ENCODE results near the gene SLC39A11.

The SLC39A11 gene

DNA sequence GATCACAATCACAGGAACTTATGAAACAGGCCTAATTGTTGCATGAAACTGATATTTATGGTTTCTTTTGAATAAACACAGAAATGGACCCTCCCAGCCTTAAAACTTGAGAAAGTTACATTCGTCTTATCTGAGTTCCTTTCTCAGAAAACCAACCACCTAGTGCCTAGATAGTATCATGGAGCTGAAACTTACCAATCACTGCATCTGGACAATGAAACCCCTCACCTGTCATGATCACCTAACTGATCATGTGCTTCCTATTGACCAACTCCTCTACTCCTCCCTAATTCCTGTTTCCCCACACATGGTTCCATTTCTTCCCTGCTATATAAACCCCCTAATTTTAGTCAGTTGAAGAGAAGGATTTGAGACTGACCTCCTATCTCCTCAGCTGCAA, 216.1 kb downstream of the SLC39A11 start:
- no peak for ATAC-seq
- TF ChIP-seq, protein P1, sequence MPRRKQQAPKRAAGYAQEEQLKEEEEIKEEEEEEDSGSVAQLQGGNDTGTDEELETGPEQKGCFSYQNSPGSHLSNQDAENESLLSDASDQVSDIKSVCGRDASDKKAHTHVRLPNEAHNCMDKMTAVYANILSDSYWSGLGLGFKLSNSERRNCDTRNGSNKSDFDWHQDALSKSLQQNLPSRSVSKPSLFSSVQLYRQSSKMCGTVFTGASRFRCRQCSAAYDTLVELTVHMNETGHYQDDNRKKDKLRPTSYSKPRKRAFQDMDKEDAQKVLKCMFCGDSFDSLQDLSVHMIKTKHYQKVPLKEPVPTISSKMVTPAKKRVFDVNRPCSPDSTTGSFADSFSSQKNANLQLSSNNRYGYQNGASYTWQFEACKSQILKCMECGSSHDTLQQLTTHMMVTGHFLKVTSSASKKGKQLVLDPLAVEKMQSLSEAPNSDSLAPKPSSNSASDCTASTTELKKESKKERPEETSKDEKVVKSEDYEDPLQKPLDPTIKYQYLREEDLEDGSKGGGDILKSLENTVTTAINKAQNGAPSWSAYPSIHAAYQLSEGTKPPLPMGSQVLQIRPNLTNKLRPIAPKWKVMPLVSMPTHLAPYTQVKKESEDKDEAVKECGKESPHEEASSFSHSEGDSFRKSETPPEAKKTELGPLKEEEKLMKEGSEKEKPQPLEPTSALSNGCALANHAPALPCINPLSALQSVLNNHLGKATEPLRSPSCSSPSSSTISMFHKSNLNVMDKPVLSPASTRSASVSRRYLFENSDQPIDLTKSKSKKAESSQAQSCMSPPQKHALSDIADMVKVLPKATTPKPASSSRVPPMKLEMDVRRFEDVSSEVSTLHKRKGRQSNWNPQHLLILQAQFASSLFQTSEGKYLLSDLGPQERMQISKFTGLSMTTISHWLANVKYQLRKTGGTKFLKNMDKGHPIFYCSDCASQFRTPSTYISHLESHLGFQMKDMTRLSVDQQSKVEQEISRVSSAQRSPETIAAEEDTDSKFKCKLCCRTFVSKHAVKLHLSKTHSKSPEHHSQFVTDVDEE (CRISPR knock-in tag; IDR thresholded peaks at IDR 0.05): no peak
- no peak for TF ChIP-seq RARB (CRISPR knock-in tag; IDR thresholded peaks at IDR 0.05)

DNA sequence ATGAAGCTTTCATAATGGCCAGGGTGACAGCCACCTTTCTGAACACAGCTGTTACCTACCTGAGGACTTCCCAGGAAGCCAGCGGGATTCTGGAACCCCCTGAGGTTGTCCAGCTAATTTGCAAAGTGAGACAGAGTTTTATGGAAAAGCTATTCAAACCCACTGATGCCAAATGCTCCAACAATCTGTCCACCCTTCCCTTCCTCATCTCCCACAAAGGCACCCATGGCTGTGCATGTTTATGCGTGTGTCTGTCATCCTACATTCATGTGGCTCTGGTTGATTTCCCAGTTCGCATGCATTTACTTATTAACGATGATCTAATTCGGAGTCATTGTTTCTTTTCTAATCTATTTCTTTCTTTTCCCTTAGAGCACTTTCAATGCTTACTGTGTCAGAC, 217.1 kb downstream of the SLC39A11 start:
- ATAC-seq: no peak
- no peak for TF ChIP-seq ARNTL (CRISPR knock-in tag; IDR thresholded peaks at IDR 0.05; ENCODE audit: borderline replicate concordance, low read depth)
- no peak for TF ChIP-seq ZC3H10 (CRISPR knock-in tag; IDR thresholded peaks at IDR 0.05)
- TF ChIP-seq BACH2 (CRISPR knock-in tag; IDR thresholded peaks at IDR 0.05; ENCODE audit: borderline replicate concordance): no peak
- no peak for TF ChIP-seq GLIS3 (CRISPR knock-in tag; IDR thresholded peaks at IDR 0.05)
- no peak for TF ChIP-seq RARB (CRISPR knock-in tag; IDR thresholded peaks at IDR 0.05)
- TF ChIP-seq, protein P1 (CRISPR knock-in tag; IDR thresholded peaks at IDR 0.05): no peak
- TF ChIP-seq, protein P2, sequence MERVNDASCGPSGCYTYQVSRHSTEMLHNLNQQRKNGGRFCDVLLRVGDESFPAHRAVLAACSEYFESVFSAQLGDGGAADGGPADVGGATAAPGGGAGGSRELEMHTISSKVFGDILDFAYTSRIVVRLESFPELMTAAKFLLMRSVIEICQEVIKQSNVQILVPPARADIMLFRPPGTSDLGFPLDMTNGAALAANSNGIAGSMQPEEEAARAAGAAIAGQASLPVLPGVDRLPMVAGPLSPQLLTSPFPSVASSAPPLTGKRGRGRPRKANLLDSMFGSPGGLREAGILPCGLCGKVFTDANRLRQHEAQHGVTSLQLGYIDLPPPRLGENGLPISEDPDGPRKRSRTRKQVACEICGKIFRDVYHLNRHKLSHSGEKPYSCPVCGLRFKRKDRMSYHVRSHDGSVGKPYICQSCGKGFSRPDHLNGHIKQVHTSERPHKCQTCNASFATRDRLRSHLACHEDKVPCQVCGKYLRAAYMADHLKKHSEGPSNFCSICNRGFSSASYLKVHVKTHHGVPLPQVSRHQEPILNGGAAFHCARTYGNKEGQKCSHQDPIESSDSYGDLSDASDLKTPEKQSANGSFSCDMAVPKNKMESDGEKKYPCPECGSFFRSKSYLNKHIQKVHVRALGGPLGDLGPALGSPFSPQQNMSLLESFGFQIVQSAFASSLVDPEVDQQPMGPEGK (CRISPR knock-in tag; IDR thresholded peaks at IDR 0.05; ENCODE audit: borderline replicate concordance): no peak
- no peak for TF ChIP-seq ZFP30 (CRISPR knock-in tag; IDR thresholded peaks at IDR 0.05)
- no peak for TF ChIP-seq TCF4 (CRISPR knock-in tag; IDR thresholded peaks at IDR 0.05; ENCODE audit: borderline replicate concordance)

DNA sequence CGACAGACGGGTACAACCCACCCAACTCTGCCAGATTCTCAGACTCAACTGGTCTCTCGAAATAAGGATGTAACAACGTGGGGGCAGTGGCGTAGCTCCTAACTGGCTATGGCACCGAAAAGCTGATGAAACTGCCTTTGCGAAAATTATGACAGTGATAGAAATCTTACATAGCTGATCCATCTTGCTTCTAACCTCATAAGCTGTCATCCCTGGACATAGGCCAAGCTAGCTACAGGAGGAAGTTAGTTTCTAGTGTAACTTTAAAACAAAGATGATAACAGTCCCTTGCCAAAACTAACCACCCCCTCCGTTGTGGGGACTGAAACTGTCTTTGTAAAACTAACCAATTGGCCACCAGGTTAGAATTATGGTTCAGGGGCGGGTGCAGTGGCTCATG, 220.1 kb downstream of the SLC39A11 start:
- ATAC-seq: no peak
- no peak for TF ChIP-seq ZFP30 (CRISPR knock-in tag; IDR thresholded peaks at IDR 0.05)
- no peak for TF ChIP-seq GLIS3 (CRISPR knock-in tag; IDR thresholded peaks at IDR 0.05)
- TF ChIP-seq, protein P3, sequence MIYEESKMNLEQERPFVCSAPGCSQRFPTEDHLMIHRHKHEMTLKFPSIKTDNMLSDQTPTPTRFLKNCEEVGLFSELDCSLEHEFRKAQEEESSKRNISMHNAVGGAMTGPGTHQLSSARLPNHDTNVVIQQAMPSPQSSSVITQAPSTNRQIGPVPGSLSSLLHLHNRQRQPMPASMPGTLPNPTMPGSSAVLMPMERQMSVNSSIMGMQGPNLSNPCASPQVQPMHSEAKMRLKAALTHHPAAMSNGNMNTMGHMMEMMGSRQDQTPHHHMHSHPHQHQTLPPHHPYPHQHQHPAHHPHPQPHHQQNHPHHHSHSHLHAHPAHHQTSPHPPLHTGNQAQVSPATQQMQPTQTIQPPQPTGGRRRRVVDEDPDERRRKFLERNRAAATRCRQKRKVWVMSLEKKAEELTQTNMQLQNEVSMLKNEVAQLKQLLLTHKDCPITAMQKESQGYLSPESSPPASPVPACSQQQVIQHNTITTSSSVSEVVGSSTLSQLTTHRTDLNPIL (CRISPR knock-in tag; IDR thresholded peaks at IDR 0.05; ENCODE audit: low read depth): no peak
- TF ChIP-seq, protein P2 (CRISPR knock-in tag; IDR thresholded peaks at IDR 0.05; ENCODE audit: borderline replicate concordance): no peak
- no peak for TF ChIP-seq SNAI2 (CRISPR knock-in tag; IDR thresholded peaks at IDR 0.05)
- TF ChIP-seq ZNF8 (CRISPR knock-in tag; IDR thresholded peaks at IDR 0.05): no peak
- TF ChIP-seq, protein P4, sequence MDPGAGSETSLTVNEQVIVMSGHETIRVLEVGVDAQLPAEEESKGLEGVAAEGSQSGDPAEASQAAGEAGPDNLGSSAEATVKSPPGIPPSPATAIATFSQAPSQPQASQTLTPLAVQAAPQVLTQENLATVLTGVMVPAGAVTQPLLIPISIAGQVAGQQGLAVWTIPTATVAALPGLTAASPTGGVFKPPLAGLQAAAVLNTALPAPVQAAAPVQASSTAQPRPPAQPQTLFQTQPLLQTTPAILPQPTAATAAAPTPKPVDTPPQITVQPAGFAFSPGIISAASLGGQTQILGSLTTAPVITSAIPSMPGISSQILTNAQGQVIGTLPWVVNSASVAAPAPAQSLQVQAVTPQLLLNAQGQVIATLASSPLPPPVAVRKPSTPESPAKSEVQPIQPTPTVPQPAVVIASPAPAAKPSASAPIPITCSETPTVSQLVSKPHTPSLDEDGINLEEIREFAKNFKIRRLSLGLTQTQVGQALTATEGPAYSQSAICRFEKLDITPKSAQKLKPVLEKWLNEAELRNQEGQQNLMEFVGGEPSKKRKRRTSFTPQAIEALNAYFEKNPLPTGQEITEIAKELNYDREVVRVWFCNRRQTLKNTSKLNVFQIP (CRISPR knock-in tag; IDR thresholded peaks at IDR 0.05; ENCODE audit: borderline replicate concordance, low read depth): no peak
- TF ChIP-seq BACH2 (CRISPR knock-in tag; IDR thresholded peaks at IDR 0.05; ENCODE audit: borderline replicate concordance): no peak
- TF ChIP-seq ARNTL (CRISPR knock-in tag; IDR thresholded peaks at IDR 0.05; ENCODE audit: borderline replicate concordance, low read depth): no peak
- no peak for TF ChIP-seq TCF4 (CRISPR knock-in tag; IDR thresholded peaks at IDR 0.05; ENCODE audit: borderline replicate concordance)

Measured in SK-N-SH treated with all-trans-retinoic acid at 6 μM for 48 hours (cell line).